ENCODE measurements around the gene PHGDH.
"Not testable (repeated sequence)": the region's sequence is repeated elsewhere in the genome, so short reads cannot be mapped to it uniquely, and the experiment has no call there.

PHGDH gene

DNA sequence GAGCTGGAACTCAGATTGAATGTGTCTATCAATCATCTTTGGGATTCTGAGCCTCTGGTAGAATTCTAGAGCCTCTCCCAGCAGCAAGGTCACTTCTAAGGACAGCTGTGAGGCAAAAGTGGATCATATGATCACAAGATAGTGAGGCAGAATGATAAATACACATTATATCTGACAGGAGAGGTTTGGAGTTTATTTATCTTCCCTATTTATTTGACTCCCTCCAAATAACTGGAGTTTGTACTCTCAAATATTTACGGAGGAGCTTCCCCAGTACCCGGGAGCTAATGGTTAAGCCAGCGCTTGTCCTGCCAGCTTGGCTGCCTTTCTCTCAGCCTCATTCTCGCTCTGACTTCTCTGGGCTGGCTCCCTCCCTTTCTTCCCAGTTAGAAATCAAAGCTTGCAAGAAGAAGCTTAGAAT is 54.6 kb downstream of the PHGDH start:
- DNase-seq (ENCODE audit: low read depth): no peak

DNA sequence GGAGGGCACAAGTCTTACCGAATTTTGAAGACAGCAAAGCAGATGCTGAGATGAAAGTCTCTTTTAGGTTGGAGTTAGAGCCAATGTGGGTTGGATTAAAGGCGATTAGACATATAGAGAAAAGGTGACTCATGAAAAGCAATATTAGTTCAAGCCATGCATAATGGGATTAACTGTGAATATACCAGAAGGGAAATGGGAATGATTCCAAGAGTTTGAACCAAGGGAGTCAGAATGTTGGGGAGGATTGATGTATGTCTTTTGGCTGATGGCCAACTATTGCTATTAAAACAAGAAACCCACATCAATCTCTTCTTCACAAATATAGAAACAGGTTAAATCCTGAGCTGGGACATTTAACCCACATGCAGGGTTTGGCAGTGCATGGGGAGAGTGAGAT is 55.8 kb downstream of the PHGDH start:
- DNase-seq (ENCODE audit: low read depth): no peak

DNA sequence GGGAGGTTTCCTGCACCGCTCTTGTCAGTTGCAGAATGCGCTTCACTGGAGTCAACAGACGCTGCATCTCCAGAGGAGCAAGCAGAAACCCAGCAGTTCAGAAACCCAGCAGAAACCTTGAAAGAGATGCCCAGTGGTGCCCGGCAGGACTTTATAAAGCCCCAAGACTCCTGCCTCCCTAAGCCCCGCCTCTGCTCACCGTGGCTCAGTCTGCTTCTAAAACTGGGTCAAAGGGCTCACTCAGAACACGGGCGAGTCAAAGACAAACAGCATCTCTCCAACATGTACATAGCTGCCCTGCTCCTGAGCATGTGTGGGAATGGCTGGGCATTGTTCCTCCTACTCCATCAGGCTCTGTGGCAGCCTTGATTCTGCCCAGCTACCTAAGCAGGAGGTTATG is 57.0 kb downstream of the PHGDH start, which contains the start of gene HMGCS2:
TSS of gene HMGCS2 (minus strand) at position 128 of the 400 bp plus-strand sequence. CDS start at position 67, 61 bp downstream.
- no peak for DNase-seq (ENCODE audit: low read depth)

DNA sequence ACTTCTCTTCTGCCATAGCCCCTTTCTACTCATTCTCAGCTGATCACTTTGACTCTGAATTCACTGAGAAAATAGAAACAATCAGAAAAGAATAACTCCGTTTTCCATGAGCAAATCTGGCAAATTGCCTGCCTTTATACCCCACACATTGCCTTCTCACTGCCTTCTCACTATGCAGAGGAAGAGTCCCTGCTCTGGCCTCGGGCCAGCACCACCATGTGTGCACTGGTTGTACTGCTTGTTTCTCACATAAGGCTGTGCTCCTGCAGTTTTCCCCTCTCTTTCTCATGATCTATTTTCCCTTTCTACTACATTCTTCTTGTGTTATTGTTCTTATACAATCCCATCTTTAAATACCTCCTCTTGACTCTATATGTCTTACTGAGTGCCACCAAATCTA is 59.3 kb downstream of the PHGDH start:
- DNase-seq (ENCODE audit: low read depth): no peak

DNA sequence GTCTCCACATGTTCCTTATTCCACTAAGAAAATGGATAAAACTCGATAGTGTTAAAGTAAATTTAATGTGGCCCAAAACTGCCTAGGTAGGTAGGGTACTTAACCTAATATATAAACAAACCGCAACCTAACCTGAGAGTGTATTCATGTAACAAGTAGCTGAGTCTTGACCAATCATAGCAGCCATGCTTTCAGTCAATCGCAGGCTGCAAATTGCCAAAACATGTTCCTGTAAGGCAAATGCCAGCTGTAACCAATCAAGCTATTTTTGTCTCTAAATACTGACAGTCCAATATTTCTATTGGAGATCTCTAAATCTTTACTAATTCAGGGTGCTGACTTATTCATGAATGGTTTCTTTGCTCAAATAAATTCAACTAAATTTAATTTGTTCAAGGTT is 60.0 kb downstream of the PHGDH start:
- no peak for DNase-seq (ENCODE audit: low read depth)

DNA sequence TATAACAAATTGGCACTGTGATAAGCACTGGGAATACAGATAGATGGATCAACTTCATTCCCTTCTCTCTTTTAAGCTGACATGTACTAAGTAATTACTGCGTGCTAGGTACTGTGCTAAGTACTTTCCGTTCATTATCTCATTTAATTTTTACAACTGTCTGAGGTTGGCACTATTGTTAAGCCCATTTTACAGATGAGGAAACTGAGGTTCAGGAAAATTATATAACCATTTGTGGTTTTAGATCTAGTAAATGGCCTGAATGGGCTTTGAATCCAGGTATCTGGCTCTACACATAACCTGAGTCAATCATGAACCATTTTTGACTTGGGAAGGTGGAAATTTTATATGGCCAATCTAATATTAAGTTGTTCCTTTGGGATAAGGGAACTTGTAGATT is 60.6 kb downstream of the PHGDH start:
- DNase-seq (ENCODE audit: low read depth): no peak

DNA sequence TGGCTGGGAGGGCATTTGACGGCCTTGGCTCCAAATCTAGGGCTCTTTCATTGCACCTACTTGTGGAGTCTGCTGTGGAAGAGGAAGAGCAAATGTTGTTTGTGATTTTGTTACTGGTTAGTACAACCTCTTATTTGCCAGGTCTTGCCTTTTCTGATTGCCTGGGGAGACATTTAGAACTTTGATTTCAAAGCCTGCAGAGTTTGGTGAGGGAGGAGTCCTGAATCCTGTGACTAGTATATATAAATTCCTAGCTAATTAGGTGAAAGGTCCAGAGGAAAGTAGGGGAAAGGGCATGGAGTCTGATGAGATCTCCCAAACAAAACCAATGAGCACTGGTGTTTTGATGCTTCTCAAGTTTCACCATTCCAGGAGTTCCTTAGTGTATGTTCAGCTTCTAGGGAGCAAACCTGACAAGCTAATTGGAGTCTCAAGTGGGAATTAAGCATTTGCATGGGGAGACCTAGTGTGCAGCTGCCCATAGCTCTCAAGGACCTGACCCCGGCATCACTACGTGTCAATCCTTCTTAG is 62.0 kb downstream of the PHGDH start:
- DNase-seq (ENCODE audit: low read depth): no peak

DNA sequence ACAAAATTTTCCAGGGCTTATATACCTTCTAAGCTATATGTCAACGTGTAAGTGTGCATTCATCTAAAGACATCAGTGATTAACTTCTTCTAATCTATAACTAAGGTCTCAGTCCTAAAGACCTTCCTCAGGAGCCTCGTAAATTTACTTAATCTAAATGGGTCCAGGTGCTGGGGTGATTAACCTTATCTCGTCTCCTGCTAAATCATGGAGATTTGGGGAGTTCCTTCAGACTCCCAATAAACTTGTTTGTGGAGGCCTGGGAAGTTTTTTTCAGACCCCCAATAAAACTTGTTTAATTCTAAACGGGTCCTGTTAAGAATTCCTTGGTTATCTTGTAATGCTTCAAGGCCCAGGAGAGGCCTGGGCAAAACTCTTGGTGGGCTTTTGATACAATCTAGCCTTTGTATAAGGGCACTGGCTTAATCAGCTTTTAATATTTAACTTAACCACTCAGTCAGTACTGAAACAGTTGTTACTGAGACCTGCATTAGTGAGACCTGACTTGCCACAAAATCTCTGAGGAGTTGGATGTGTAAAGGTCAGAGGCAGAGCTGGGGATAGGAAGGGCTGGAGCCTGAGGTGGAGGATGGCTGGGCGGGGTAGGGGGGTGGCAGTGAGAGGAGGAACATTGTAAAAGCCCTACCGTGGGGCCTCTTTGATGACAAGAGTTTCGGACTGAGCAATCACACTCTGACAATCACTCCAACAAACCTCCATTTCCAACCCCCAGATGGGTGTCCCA is 63.2 kb downstream of the PHGDH start:
- DNase-seq (ENCODE audit: low read depth): no peak

DNA sequence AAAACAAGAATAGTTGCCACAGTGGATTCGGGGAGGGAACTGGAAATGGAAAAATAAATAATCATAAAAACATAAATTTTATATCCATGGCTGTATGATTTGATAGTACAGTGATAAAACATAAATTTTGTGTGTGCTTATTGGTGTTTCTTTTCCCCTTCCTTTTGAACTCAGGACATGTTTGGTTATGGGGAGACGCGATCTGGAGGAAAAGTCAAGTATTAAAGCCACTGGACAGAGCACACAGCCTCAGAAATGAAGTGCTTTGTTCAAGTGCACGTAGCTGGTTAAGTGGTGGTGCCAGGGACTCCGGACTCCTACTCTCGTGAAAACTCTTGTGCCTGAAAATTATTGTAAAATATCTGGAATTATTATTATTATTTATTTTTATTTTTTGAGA is 66.6 kb downstream of the PHGDH start:
- DNase-seq (ENCODE audit: low read depth): no peak

DNA sequence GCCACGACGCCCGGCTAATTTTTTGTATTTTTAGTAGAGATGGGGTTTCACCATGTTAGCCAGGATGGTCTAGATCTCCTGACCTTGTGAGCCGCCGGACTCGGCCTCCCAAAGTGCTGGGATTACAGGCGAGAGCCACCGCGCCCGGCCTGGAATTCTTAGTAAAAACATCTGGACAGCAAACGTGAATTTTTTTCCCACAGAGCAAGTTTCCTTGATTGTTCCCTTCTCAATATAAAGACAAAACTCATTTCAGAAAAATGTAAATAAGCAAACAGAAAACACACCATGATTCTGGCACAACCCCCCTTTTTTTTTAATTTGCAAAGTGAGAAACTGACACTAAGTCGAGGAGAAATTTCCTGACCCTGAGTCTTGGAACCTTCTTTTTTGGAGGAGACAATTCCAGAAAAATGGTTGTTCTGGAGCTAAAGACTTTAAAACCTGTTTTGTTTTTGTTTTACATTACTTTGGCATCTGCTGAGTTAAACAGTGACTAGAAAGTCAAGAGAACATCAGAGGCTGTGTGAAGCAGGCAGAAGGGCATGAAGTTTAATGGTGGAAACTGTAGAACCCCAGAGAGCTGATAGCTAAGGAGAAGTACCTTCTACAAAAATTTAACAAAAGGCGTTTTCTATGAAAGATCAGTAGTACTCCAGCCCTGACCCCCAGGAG is 67.3 kb downstream of the PHGDH start:
- no peak for DNase-seq (ENCODE audit: low read depth)

DNA sequence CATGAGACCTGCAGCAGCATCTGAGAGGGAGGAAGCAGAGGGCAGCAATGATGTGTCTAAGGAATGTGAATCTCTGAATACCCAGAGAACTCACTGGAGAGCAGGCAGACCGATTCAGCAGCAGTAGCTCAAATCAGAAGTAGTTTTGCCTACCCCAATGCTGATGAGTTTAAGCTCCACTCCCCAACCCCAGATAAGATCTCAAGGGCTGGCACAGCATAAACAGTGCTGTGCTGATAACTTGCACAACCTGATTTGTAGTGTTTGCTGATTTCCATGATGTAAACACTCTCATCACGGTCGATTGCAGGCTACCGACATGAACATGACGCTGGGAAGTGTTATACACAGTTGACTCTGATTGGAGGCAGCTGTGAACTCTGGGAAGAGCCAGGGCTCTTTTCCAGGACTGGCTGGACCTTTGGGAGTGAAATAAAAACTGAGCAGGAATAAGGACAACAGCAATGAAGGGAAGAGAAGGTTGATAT is 68.2 kb downstream of the PHGDH start:
- no peak for DNase-seq (ENCODE audit: low read depth)

DNA sequence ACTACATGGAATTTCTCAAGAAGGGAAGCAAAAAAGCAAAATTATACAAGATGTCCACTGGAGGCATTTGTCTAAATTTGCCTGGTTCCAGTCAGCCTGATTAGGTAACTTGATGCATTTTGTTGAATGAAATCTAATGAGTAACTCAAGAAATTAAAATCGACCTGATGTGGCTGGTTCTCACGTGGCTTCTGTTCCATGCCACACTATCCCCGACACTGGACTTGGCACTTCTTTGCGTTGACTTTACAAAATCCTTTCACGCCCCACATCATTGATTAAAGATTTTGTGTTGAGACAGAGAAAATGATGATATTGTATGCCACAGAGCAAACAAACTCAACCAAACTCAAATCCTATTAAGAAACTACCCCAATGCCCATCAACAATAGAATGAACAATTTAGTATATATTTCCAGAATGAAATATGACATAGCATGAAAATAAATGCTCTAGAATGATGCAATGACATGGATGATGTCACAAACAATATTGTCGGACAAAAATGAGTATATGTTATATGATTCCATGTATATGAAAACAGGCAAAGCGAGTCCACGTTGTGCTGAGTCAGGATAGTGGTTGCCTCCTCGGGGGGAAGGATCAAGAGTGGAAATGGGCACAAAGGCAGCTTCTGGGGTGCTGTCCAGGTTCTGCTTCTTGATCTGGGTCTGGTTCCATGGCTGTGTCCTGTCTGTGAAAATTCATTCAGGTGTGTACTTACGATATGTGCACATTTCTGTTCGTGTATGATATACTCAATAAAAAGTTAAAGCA is 69.9 kb downstream of the PHGDH start:
- DNase-seq (ENCODE audit: low read depth): no peak

DNA sequence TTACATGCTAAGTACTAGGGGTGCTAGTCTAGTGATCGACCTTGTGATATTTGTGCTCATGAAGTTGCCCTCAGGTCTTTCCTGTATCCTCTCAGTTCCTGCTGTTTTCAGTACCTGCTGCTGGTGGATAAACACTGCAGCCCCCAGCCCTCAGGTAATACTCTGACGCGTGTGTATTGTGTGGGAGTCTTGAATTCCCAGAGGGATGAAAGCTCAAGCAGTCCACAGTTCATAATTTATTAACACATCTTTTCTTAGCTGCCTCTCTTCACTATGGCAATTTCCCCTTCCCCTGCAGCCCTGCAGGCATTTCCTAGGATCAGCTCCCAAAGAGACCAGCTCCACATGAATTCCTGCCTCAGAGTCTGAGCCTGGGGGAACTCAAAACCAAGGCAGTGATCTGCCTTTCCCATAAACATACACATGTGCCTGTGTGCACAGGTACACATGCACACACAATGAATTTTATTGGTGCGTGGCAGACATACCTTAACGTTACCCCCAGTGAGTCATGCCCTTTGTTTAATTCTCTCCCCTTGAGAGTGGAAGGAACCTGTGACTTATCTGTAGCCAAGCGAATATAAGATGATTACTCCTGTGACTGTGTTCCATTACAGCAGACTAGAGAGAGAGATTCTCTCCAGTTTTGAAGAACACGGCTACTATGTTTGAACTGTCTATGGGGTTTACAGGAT is 71.0 kb downstream of the PHGDH start:
- DNase-seq (ENCODE audit: low read depth): no peak

DNA sequence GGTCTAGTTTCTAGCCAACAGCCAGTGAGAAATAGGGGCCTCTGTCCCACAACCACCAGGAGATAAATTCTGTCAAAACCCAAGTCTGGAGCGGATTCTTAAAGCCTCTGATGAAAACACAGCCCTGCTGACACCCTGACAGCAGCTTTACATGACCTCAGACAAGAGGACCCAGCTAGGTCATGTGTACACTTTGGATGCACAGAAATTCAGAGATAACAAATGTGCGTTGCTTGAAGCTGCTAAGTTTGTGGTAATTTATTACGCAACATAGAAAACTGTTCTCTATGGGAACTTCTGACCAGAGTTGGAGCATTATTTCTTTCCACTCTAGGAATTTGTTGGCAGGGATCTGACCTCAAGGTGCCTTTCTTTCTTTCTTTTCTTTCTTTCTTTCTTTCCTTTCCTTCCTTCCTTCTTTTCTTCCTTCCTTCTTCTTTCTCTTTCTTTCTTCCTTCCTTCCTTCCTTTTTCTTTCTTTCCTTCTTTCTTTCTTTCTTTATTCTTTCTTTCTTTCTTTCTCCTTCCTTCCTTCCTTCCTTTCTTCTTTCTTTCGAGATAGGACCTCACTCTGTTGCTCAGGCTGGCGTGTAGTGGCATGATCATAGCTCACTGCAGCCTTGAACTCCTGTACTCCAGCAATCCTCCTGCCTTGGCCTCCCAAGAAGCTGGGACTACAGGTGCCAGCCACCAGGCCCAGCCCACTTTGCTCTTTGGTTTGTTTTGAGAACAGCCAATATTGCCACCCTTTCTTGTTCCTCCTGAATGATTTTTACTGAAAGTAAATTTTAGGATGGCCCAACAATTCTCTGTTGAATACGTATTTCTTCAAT is 71.8 kb downstream of the PHGDH start:
- no peak for DNase-seq (ENCODE audit: low read depth)

DNA sequence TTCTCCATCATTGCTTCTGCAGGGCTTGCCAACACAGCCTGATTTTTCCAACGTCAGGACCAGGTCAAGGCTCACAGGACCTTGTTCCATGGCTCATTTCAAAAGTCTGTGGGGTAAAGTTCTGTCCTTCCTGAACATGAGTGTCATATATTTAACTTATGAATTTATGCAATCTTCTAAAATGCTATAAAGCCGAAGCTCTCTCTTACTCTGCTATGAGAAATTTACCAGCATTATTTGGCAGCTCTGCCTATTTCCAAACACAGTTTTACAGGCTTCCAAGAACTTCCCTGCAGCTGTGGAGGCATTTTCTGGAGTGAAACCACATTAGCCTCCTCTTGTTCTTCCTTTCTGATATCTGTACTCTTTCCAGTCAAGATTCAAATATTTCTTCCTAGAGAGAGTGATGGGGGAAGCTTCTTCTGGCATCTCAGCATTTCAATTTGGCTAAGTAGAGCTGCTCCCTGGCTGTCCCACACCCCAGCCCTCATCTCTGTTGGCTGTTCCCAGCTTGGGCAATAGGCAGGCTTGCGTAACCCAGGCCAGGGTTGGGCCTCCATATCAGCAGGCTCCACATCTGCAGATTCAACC is 72.6 kb downstream of the PHGDH start:
- DNase-seq (ENCODE audit: low read depth): no peak

DNA sequence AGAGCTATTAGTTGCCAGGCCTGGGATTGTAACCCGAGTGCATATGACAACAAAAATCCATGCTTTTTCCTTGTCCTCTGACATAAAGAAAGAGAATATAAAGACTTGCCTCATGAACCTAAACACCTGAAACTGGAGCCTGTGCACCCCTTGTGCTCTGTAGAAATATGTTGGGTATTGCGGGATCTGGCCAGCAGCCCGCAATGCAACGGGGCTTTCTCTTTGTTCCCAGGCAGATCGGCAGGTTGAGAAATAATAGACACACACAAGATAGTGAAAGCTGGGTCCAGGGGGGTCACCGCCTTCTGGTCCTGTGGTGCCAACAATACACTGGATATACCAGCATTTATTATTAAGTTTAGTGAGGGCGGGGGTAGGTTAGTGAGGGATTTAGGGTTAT is 74.3 kb downstream of the PHGDH start:
- DNase-seq (ENCODE audit: low read depth): not testable (repeated sequence)

DNA sequence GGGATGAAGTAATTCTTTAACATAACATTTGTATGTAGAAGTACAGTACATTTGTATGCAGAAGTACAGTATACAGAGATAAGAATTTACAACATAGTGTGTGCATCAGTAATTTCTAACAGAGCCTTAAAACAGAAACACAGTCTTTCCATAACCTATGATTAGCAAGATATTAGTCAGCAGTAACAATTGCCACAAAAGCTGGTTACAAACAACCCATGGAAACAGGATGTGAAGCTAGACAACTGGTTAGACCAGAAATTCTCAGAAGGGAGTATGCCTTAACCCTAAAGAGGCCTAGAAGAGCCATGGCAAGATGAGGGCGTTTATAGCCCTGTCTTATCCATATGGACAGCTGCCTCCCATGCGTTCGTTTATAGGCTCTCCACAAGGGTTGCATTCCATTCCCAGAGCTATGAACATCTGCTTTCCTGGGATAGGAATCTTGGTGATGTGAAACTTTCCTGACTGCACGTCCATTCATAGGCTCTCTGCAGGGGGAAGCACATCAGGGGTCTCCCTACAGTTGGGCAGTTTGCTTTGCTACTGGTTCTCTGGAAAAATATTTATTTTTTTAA is 74.8 kb downstream of the PHGDH start:
- not testable (repeated sequence) for DNase-seq (ENCODE audit: low read depth)

DNA sequence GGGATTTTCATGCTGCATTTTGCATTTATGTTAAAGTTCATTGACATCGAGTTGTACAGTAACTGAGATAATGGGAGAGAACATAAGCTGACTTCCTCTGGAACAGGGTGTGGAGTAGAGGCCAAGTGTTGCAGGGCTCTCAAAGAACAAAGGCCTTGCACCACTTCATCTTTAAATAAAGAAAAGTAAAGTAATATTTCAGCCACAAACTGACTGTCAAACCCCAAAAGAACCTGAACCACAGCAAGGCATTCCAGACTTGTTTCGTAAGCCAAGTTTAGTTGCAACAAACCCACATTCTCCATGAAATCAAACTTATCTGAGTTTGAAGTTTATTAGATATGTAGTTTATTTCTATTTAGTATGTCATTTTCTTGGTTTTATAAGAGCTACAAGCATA is 76.0 kb downstream of the PHGDH start:
- no peak for DNase-seq (ENCODE audit: low read depth)

DNA sequence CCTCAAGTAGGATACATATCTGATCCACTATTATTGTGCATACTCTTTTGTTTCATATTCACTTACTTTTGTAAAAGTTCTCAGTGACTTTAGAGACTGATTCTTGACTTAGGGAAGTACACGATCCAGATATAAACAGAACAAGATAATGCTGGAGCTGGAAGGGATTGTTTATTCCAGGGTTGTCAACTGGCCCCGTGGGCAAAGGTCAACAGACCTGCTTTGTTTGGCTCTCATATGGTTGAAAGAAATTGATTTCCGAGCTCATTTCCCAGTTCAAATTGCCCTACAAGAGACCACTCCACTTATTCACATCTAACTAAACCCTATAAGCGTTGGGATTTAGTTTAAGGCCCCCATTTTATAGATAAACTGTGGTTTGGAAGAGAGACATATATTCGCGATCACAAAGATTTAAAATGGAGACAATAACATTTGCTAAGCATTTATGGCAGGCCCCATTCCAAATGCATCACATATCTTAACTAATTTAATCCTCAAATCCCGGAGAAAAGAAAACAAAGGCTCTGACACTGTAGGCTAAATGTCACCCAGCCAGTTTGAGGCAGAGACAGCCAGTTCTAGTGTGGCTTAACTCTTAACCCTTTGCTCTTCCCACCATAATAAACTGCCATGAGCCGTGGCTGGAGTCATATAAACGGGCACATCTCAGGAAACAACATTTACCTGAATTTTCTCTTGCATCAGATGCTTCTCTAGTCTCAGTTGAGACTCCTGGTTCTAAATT is 78.9 kb downstream of the PHGDH start:
- DNase-seq (ENCODE audit: low read depth): no peak
